ENCODE results near the gene HAAO. TPM values are rescaled to one million over a fixed set of nuclear protein-coding genes. Genes with fewer than 3 reads are reported as not detected.

Gene HAAO
- total and polyA plus RNA-seq, 2 of the 8 experiments (the other 6 are each of a cell fraction or from before 2014, with no cell fraction given): 2.5 to 7.0 TPM

GRCh38 chr2:42754776-42755140, 37.6 kb downstream of the HAAO start:
- Histone ChIP-seq H3K56ac (replicated peaks; ENCODE audit: insufficient read length, low read depth, low read length) (no peak overlapping the region), H2BK15ac (ENCODE audit: low read length) (no peak overlapping the region), H4K20me1 (replicated peaks in 1 of 2; ENCODE audit: control insufficient read depth in 1 of 2, insufficient read depth in 2 of 2, low read length in 2 of 2) (no peaks in the 10 kb centered on the region), H3K36me3 (ENCODE audit: control insufficient read depth in 2 of 4, insufficient read depth in 4 of 4, low read length in 3 of 4) (peaks cover 0 to 3% (median 0%) of the 10 kb centered on the region in 4 experiments; a peak in 1 of 8 replicates), H3K23me2 (ENCODE audit: low read depth, low read length) (no peaks in the 10 kb centered on the region), H2AFZ (ENCODE audit: low read length) (no peak overlapping the region), H3K23ac (ENCODE audit: insufficient read length) (no peak overlapping the region), H2BK20ac (ENCODE audit: low read length) (no peak overlapping the region), H3K18ac (ENCODE audit: extremely low read depth, low read length) (no peak overlapping the region), H3K4me2 (ENCODE audit: insufficient read depth in 1 of 2, low read depth in 2 of 2, low read length in 2 of 2) (no peak overlapping the region), H3K9ac (replicated peaks in 1 of 4; ENCODE audit: extremely low read depth in 1 of 4, low read depth in 3 of 4, low read length in 3 of 4) (no peak overlapping the region), H3K79me2 (ENCODE audit: control insufficient read depth in 1 of 2, insufficient read depth in 2 of 2, low read length in 2 of 2) (no peaks in the 10 kb centered on the region), H3K4me3 (ENCODE audit: extremely low read depth in 1 of 4, insufficient read depth in 2 of 4, low read depth in 3 of 4, low read length in 4 of 4) (no peak overlapping the region), H4K91ac (replicated peaks; ENCODE audit: insufficient read length, low read length) (no peak overlapping the region), H2BK5ac (ENCODE audit: low read depth, low read length) (no peak overlapping the region), H3K14ac (ENCODE audit: insufficient read length) (no peak overlapping the region), H2AK5ac (ENCODE audit: low read depth, low read length) (no peak overlapping the region), H3K4ac (replicated peaks; ENCODE audit: insufficient read length, low read depth, low read length) (no peak overlapping the region), H3K27ac (ENCODE audit: low read depth, low read length) (no peak overlapping the region), H2BK120ac (replicated peaks; ENCODE audit: low read depth, low read length) (no peak overlapping the region), H4K8ac (ENCODE audit: extremely low read depth, insufficient read depth, low read length) (no peak overlapping the region), H3K9me3 (ENCODE audit: insufficient read depth in 2 of 2, low read depth in 1 of 2, low read length in 1 of 2) (no peaks in the 10 kb centered on the region), H2BK12ac (ENCODE audit: low read depth, low read length) (no peak overlapping the region), H3K79me1 (ENCODE audit: low read depth, low read length) (no peaks in the 10 kb centered on the region; the same call in 1 of the 2 replicates), H3K4me1 (replicated peaks in 1 of 4; ENCODE audit: control insufficient read depth in 3 of 4, insufficient read depth in 4 of 4, low read length in 3 of 4) (no peaks in the 10 kb centered on the region), H4K5ac (ENCODE audit: insufficient read length, low read depth, low read length) (no peak overlapping the region), H3K27me3 (replicated peaks in 1 of 4; ENCODE audit: control insufficient read depth in 3 of 4, extremely low read depth in 1 of 4, insufficient read depth in 3 of 4, low read length in 3 of 4) (no peaks in the 10 kb centered on the region)
- WGBS, 2 experiments (ENCODE audit: extremely low coverage in 1 of 2, insufficient coverage in 1 of 2, insufficient read length in 1 of 2, insufficient replicate concordance in 2 of 2, low coverage in 1 of 2, low lambda C conversion rate in 2 of 2, missing lambda C conversion rate in 1 of 2): 79% methylated on average over 8 of the region's 8 CpGs; no CpG with 5 or more reads in 1 of the 2 experiments
- ChIA-PET CTCF (ENCODE audit: partially characterized antibody) (interaction anchor here (0.8 to 6.2 kb wide), 6 partner anchors 10 to 369 kb away, joined by 3 to 35 read pairs (median 4); no protein-coding TSS in a partner anchor), POLR2A (ENCODE audit: partially characterized antibody) (interaction anchor here (0.6 to 1.3 kb wide), 3 partner anchors 38 to 137 kb away, joined by 3 read pairs; partner anchors contain the start of gene HAAO)
- FAIRE-seq (no peak), DNase-seq (ENCODE audit: low read depth in 1 of 2, low spot score in 2 of 2) (no peak)
- TF ChIP-seq POLR2A (IDR thresholded peaks at IDR 0.05; ENCODE audit: control extremely low read depth in 1 of 2, low read depth in 2 of 2, low read length in 2 of 2): no peak
- no peak for TF ChIP-seq RAD21 (IDR thresholded peaks at IDR 0.05 in 1 of 2, conservative IDR thresholded peaks at IDR 0.05 in 1 of 2; ENCODE audit: low read depth in 2 of 2, low read length in 2 of 2)
- no peak for TF ChIP-seq KDM4A (IDR thresholded peaks at IDR 0.05; ENCODE audit: low read depth, low read length, severe bottlenecking)
- no peak for TF ChIP-seq RBBP5 (IDR thresholded peaks at IDR 0.05; ENCODE audit: borderline replicate concordance, low read depth, low read length)
- TF ChIP-seq SIN3A (conservative IDR thresholded peaks at IDR 0.05 in 1 of 2, IDR thresholded peaks at IDR 0.05 in 1 of 2; ENCODE audit: low read depth in 1 of 2, low read length in 2 of 2): no peak
- no peak for TF ChIP-seq TAF7 (optimal IDR thresholded peaks at IDR 0.05; ENCODE audit: borderline replicate concordance, low read depth, low read length)
- no peak for TF ChIP-seq CBX8 (IDR thresholded peaks at IDR 0.05; ENCODE audit: borderline replicate concordance, low read depth, low read length)
- TF ChIP-seq ASH2L (IDR thresholded peaks at IDR 0.05; ENCODE audit: low read length): no peak
- TF ChIP-seq POLR2AphosphoS5 (IDR thresholded peaks at IDR 0.05; ENCODE audit: low read depth, low read length): no peak
- TF ChIP-seq CTCF (IDR thresholded peaks at IDR 0.05; ENCODE audit: control extremely low read depth in 1 of 3, insufficient read depth in 1 of 3, low read depth in 1 of 3, low read length in 3 of 3): no peak
- no peak for TF ChIP-seq KDM1A (IDR thresholded peaks at IDR 0.05; ENCODE audit: borderline replicate concordance, low read length)

Data from H1 (cell line).